ENCODE results near the gene RAB3GAP2. TPM values are rescaled to one million over a fixed set of nuclear protein-coding genes. Genes with fewer than 3 reads are reported as not detected.
"Not testable (repeated sequence)": the region's sequence is repeated elsewhere in the genome, so short reads cannot be mapped to it uniquely, and the experiment has no call there.

The RAB3GAP2 gene
- total RNA-seq, 5 donors from 2014 or later (not counting 1 experiment from before 2014, with no cell fraction given), result 42.1 to 55.1 (median 46.7) TPM

- Mint-ChIP-seq H3K4me3 (no peak overlapping the region), H3K4me1 (peaks cover 64 to 85% (median 71%) of the 10 kb centered on the region in 3 donors), H3K36me3 (peaks cover 27% of the 10 kb centered on the region), H3K9me3 (no peaks in the 10 kb centered on the region), H3K27ac (peak overlapping the region in 1 of 2 donors; percentile 22), H3K27me3 (no peaks in the 10 kb centered on the region)
- ATAC-seq (replicated peaks in 1 of 4), result no peak
- no peak for DNase-seq
- POLR2A ChIA-PET, result no interaction called here
- Histone ChIP-seq H3K4me1 (ENCODE audit: control insufficient read depth in 1 of 2, extremely low read depth in 1 of 2, insufficient read depth in 2 of 2, low read length in 2 of 2) (no peaks in the 10 kb centered on the region), H3K36me3 (ENCODE audit: control insufficient read depth in 2 of 2, extremely low read depth in 1 of 2, insufficient read depth in 1 of 2, low read length in 1 of 2) (peaks cover 4 to 10% of the 10 kb centered on the region in 2 donors), H3K4me3 (ENCODE audit: control insufficient read depth in 1 of 2, extremely low read depth in 1 of 2, low read length in 1 of 2) (no peak overlapping the region), H3K27me3 (replicated peaks in 1 of 2; ENCODE audit: control insufficient read depth in 2 of 2, extremely low read depth in 1 of 2, insufficient read depth in 2 of 2, low read length in 1 of 2) (no peaks in the 10 kb centered on the region), H3K27ac (ENCODE audit: low read length) (no peak overlapping the region), H3K9me3 (no peaks in the 10 kb centered on the region)
- WGBS (ENCODE audit: insufficient coverage), result no CpG with 5 or more reads among the region's 3 CpGs
- CTCF ChIA-PET, result no interaction called here
Measured at GRCh38 chr1:220222939-220223338, 49.3 kb downstream of the RAB3GAP2 start.

- Mint-ChIP-seq H3K4me3 (no peak overlapping the region), H3K36me3 (peaks cover 20% of the 10 kb centered on the region), H3K4me1 (peaks cover 62 to 79% (median 70%) of the 10 kb centered on the region in 3 donors), H3K27me3 (no peaks in the 10 kb centered on the region), H3K27ac (no peak overlapping the region), H3K9me3 (no peaks in the 10 kb centered on the region)
- Histone ChIP-seq H3K4me3 (ENCODE audit: control insufficient read depth in 1 of 2, extremely low read depth in 1 of 2, low read length in 1 of 2) (no peak overlapping the region), H3K9me3 (no peaks in the 10 kb centered on the region), H3K4me1 (ENCODE audit: control insufficient read depth in 1 of 2, extremely low read depth in 1 of 2, insufficient read depth in 2 of 2, low read length in 2 of 2) (no peaks in the 10 kb centered on the region), H3K36me3 (ENCODE audit: control insufficient read depth in 2 of 2, extremely low read depth in 1 of 2, insufficient read depth in 1 of 2, low read length in 1 of 2) (no peaks in the 10 kb centered on the region), H3K27me3 (replicated peaks in 1 of 2; ENCODE audit: control insufficient read depth in 2 of 2, extremely low read depth in 1 of 2, insufficient read depth in 2 of 2, low read length in 1 of 2) (no peaks in the 10 kb centered on the region), H3K27ac (ENCODE audit: low read length) (no peak overlapping the region)
- ATAC-seq (replicated peaks in 1 of 4) (no peak), DNase-seq (no peak)
- POLR2A ChIA-PET, result no interaction called here
- no CpG with 5 or more reads among the region's 3 CpGs for WGBS (ENCODE audit: insufficient coverage)
- CTCF ChIA-PET, result interaction anchor here in 1 of 2 donors (0.6 kb wide), 1 partner anchor 212 kb away, joined by 8 read pairs; no protein-coding TSS in a partner anchor
Measured at GRCh38 chr1:220221670-220222069, 50.6 kb downstream of the RAB3GAP2 start.

- peaks cover 58 to 76% (median 66%) of the 10 kb centered on the region in 3 donors for H3K4me1 Mint-ChIP-seq
- ChIA-PET POLR2A (interaction anchor here in 1 of 2 donors (0.6 kb wide), 1 partner anchor 51 kb away, joined by 4 read pairs; the partner anchor contains the start of gene RAB3GAP2), CTCF (no interaction called here)
- Histone ChIP-seq H3K9me3 (no peaks in the 10 kb centered on the region), H3K27me3 (replicated peaks in 1 of 2; ENCODE audit: control insufficient read depth in 2 of 2, extremely low read depth in 1 of 2, insufficient read depth in 2 of 2, low read length in 1 of 2) (no peaks in the 10 kb centered on the region), H3K4me1 (ENCODE audit: control insufficient read depth in 1 of 2, extremely low read depth in 1 of 2, insufficient read depth in 2 of 2, low read length in 2 of 2) (no peaks in the 10 kb centered on the region), H3K27ac (ENCODE audit: low read length) (no peak overlapping the region), H3K4me3 (ENCODE audit: control insufficient read depth in 1 of 2, extremely low read depth in 1 of 2, low read length in 1 of 2) (no peak overlapping the region), H3K36me3 (ENCODE audit: control insufficient read depth in 2 of 2, extremely low read depth in 1 of 2, insufficient read depth in 1 of 2, low read length in 1 of 2) (no peaks in the 10 kb centered on the region)
- H3K4me3 Mint-ChIP-seq, result no peak overlapping the region
- H3K9me3 Mint-ChIP-seq, result no peaks in the 10 kb centered on the region
- no CpG with 5 or more reads among the region's 1 CpG for WGBS (ENCODE audit: insufficient coverage)
- ATAC-seq (replicated peaks in 1 of 4) (no peak), DNase-seq (no peak)
- H3K36me3 Mint-ChIP-seq, result peaks cover 20% of the 10 kb centered on the region
- H3K27me3 Mint-ChIP-seq, result no peaks in the 10 kb centered on the region
- no peak overlapping the region for H3K27ac Mint-ChIP-seq
Measured at GRCh38 chr1:220221269-220221668, 51.0 kb downstream of the RAB3GAP2 start.

GRCh38 chr1:220220699-220221040 is 51.6 kb downstream of the RAB3GAP2 start:
- not testable (repeated sequence) for H3K4me3 ChIP-seq (ENCODE audit: control insufficient read depth in 1 of 2, extremely low read depth in 1 of 2, low read length in 1 of 2); H3K4me1 ChIP-seq (ENCODE audit: control insufficient read depth in 1 of 2, extremely low read depth in 1 of 2, insufficient read depth in 2 of 2, low read length in 2 of 2); H3K27ac ChIP-seq (ENCODE audit: low read length); H3K9me3 ChIP-seq; H3K27me3 Mint-ChIP-seq; ATAC-seq (replicated peaks in 1 of 4); DNase-seq; H3K27ac Mint-ChIP-seq; H3K4me3 Mint-ChIP-seq; H3K9me3 Mint-ChIP-seq; H3K27me3 ChIP-seq (replicated peaks in 1 of 2; ENCODE audit: control insufficient read depth in 2 of 2, extremely low read depth in 1 of 2, insufficient read depth in 2 of 2, low read length in 1 of 2); H3K36me3 ChIP-seq (ENCODE audit: control insufficient read depth in 2 of 2, extremely low read depth in 1 of 2, insufficient read depth in 1 of 2, low read length in 1 of 2)
- POLR2A ChIA-PET, result interaction anchor here in 1 of 2 donors (0.6 kb wide), 1 partner anchor 51 kb away, joined by 4 read pairs; the partner anchor contains the start of gene RAB3GAP2
- 81% methylated on average over 2 of the region's 4 CpGs for WGBS (ENCODE audit: insufficient coverage)
- H3K36me3 Mint-ChIP-seq, result peaks cover 15% of the 10 kb centered on the region
- H3K4me1 Mint-ChIP-seq, result peaks cover 52 to 71% (median 60%) of the 10 kb centered on the region in 3 donors
- CTCF ChIA-PET, result interaction anchor here (0.6 to 2.3 kb wide), 3 partner anchors 14 to 512 kb away, joined by 3 to 5 read pairs (median 3); no protein-coding TSS in a partner anchor

- Histone ChIP-seq H3K27me3 (replicated peaks in 1 of 2; ENCODE audit: control insufficient read depth in 2 of 2, extremely low read depth in 1 of 2, insufficient read depth in 2 of 2, low read length in 1 of 2) (no peaks in the 10 kb centered on the region), H3K4me1 (ENCODE audit: control insufficient read depth in 1 of 2, extremely low read depth in 1 of 2, insufficient read depth in 2 of 2, low read length in 2 of 2) (no peaks in the 10 kb centered on the region), H3K27ac (ENCODE audit: low read length) (no peak overlapping the region), H3K9me3 (no peaks in the 10 kb centered on the region), H3K4me3 (ENCODE audit: control insufficient read depth in 1 of 2, extremely low read depth in 1 of 2, low read length in 1 of 2) (no peak overlapping the region), H3K36me3 (ENCODE audit: control insufficient read depth in 2 of 2, extremely low read depth in 1 of 2, insufficient read depth in 1 of 2, low read length in 1 of 2) (no peaks in the 10 kb centered on the region)
- WGBS (ENCODE audit: insufficient coverage), result 72% methylated on average over 13 of the region's 15 CpGs
- Mint-ChIP-seq H3K36me3 (peaks cover 14% of the 10 kb centered on the region), H3K27me3 (no peaks in the 10 kb centered on the region), H3K9me3 (no peaks in the 10 kb centered on the region), H3K4me1 (peaks cover 46 to 66% (median 54%) of the 10 kb centered on the region in 3 donors), H3K4me3 (no peak overlapping the region), H3K27ac (peak overlapping the region in 1 of 2 donors; percentile 78)
- ChIA-PET CTCF (interaction anchor here (0.6 to 2.3 kb wide), 3 partner anchors 14 to 513 kb away, joined by 3 to 5 read pairs (median 3); no protein-coding TSS in a partner anchor), POLR2A (no interaction called here)
- DNase-seq (no peak), ATAC-seq (replicated peaks in 1 of 4) (peak in 1 of 4 experiments; percentile 6)
Measured at GRCh38 chr1:220219865-220220698, 52.2 kb downstream of the RAB3GAP2 start.

- DNase-seq (no peak), ATAC-seq (replicated peaks in 1 of 4) (no peak)
- Histone ChIP-seq H3K27ac (ENCODE audit: low read length) (no peak overlapping the region), H3K4me1 (ENCODE audit: control insufficient read depth in 1 of 2, extremely low read depth in 1 of 2, insufficient read depth in 2 of 2, low read length in 2 of 2) (no peaks in the 10 kb centered on the region), H3K9me3 (no peaks in the 10 kb centered on the region), H3K4me3 (ENCODE audit: control insufficient read depth in 1 of 2, extremely low read depth in 1 of 2, low read length in 1 of 2) (no peak overlapping the region), H3K36me3 (ENCODE audit: control insufficient read depth in 2 of 2, extremely low read depth in 1 of 2, insufficient read depth in 1 of 2, low read length in 1 of 2) (no peaks in the 10 kb centered on the region), H3K27me3 (replicated peaks in 1 of 2; ENCODE audit: control insufficient read depth in 2 of 2, extremely low read depth in 1 of 2, insufficient read depth in 2 of 2, low read length in 1 of 2) (no peaks in the 10 kb centered on the region)
- peaks cover 14% of the 10 kb centered on the region for H3K36me3 Mint-ChIP-seq
- H3K4me3 Mint-ChIP-seq, result no peak overlapping the region
- CTCF ChIA-PET, result interaction anchor here (0.6 to 2.3 kb wide), 11 partner anchors 10 to 514 kb away, joined by 3 to 11 read pairs (median 3); partner anchors contain the start of gene RAB3GAP2 (in 1 of the 2)
- H3K4me1 Mint-ChIP-seq, result peaks cover 38 to 57% (median 44%) of the 10 kb centered on the region in 3 donors
- H3K27me3 Mint-ChIP-seq, result no peaks in the 10 kb centered on the region
- no peak overlapping the region for H3K27ac Mint-ChIP-seq
- H3K9me3 Mint-ChIP-seq, result no peaks in the 10 kb centered on the region
- POLR2A ChIA-PET, result interaction anchor here in 1 of 2 donors (0.6 kb wide), 1 partner anchor 81 kb away, joined by 3 read pairs; no protein-coding TSS in a partner anchor
Measured at GRCh38 chr1:220219136-220219442, 53.2 kb downstream of the RAB3GAP2 start.

Measured in T-cell (primary cell).